SK-MEL-5 (cell line): ENCODE measurements around the gene MRPL14. TPM values are rescaled to one million over a fixed set of nuclear protein-coding genes. Genes with fewer than 3 reads are reported as not detected.
A peak's percentile ranks its signal among the peaks of the same experiment; 100 is the strongest.

ENCODE experiments used
- DNase-seq: peaks from one replicate; pipeline ENCODE4 v3.0.0-alpha.2; 2016; ENCODE audit warnings: low read depth, low spot score
- in situ Hi-C: cut with HindIII; loops from 2 replicates; pipeline ENCODE4 v1.10.0; 2016; ENCODE audit warnings: low sequenced_read_pairs, high pct_unique_total_duplicates, low pct_unique_long_range_greater_than_20kb
- polyA plus RNA-seq, 2 experiments: library from polyadenylated mRNA; depleted of rRNA; stranded (reverse); fragments of >200 nt; gene quantifications; 2 replicates each; pipeline ENCODE4 v1.2.3, GENCODE V29; 2015
- total RNA-seq: library from RNA; depleted of rRNA; stranded (reverse); fragments of >200 nt; shearing (Covaris generic); gene quantifications from 2 replicates; pipeline ENCODE4 v1.2.3, GENCODE V29; 2014; rRNA removed

The MRPL14 gene
- 60.0 and 61.2 TPM in 2 replicates for total RNA-seq
- 42.0 and 60.3 TPM in 2 replicates for polyA plus RNA-seq (2015; cell fraction: cytosol; rRNA removed)
- 8.5 and 9.1 TPM in 2 replicates for polyA plus RNA-seq (2015; cell fraction: nucleus; rRNA removed)

GRCh38 chr6:44127186-44128019, at the start of gene MRPL14, which contains the start of gene TMEM63B:
Gene MRPL14 (minus strand): TSS chr6:44127452. CDS start chr6:44116611, 10,841 bp downstream.
Gene TMEM63B (plus strand): TSS chr6:44127554. CDS start chr6:44134585, 7,031 bp downstream.
- DNase-seq = peak; percentile 81
- in situ Hi-C loops = no loop called here

GRCh38 chr6:44176130-44176761, 49.0 kb upstream of the MRPL14 start:
- DNase-seq = no peak
- in situ Hi-C loops = no loop called here

- DNase-seq = peak; percentile 86
- in situ Hi-C loops = no loop called here
These were observed 45.7 kb upstream of the MRPL14 start for GRCh38 chr6:44172731-44173500.

- in situ Hi-C loops = no loop called here
- no peak for DNase-seq
These were observed 44.8 kb upstream of the MRPL14 start for GRCh38 chr6:44171899-44172546.

- DNase-seq = no peak
- in situ Hi-C loops = no loop called here
These were observed 42.8 kb upstream of the MRPL14 start for GRCh38 chr6:44169886-44170570.

GRCh38 chr6:44169154-44169553, 41.9 kb upstream of the MRPL14 start:
- no peak for DNase-seq
- in situ Hi-C loops = no loop called here

DNA sequence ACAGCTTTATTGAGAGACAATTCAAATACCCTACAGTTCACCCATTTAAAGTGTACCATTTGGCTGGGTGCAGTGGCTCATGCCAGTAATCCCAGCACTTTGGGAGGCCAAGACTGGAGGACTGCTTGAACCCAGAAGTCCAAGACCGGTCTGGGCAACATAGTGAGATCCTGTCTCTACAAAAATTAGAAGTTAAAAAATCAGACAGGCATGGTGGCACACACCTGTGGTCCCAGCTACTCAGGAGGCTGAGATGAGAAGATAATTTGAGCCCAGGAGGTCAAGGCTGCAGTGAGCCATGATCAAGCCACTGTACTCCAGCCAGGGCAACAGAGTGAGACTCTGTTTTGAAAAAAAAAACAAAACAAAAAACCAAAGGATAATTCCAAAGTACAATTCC, 40.3 kb upstream of the MRPL14 start:
- in situ Hi-C loops = no loop called here
- no peak for DNase-seq

- no peak for DNase-seq
- in situ Hi-C loops = no loop called here
These were observed 39.4 kb upstream of the MRPL14 start for GRCh38 chr6:44166591-44167184.

DNA sequence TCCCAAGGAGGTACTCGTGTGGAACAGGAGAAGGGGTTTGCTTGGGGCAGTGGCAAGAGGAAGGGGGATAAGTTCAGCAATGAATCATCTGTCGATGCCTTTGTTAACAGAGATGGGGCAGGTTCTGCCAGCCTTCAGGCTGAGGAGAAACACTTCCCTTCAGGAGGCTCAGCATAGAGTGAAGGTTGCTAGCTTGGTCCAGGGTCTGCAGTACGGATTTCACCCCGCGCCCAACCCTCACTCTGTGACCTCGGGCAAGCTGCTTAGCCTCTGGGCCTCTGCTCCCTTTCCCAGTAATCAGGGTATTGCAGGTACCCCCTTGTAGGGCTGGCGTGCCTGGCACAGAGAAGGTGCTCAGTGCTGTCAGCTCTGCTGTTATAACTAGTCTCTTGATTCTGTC, 38.9 kb upstream of the MRPL14 start:
- in situ Hi-C loops = no loop called here
- no peak for DNase-seq

- in situ Hi-C loops = no loop called here
- DNase-seq = no peak
These were observed 35.8 kb upstream of the MRPL14 start for GRCh38 chr6:44162876-44163625.

DNA sequence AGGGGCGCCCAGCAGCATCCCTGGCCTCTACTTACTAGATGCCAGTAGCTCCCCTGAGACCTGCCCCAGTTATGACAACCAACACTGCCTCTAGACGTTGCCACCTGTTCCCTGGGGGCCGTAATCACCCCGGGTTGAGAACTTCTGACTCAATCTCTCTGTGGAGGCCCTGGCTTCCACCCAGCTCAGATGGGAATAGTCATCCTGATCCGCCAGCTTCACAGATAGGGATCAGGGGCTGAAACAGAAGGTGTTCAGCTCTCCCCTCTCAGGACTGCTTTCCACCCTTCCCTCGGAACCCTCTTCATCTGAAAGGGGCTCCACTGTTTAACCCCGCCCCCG, 34.7 kb upstream of the MRPL14 start:
- no peak for DNase-seq

GRCh38 chr6:44158770-44159228, 31.5 kb upstream of the MRPL14 start, which contains the start of gene CAPN11:
Gene CAPN11 (plus strand): TSS chr6:44158820. CDS start chr6:44158849, 29 bp downstream.
- no peak for DNase-seq
- in situ Hi-C loops = no loop called here

More for the DNA sequence above, 34.7 kb upstream of the MRPL14 start:
- in situ Hi-C loops = no loop called here

- DNase-seq = no peak
- in situ Hi-C loops = no loop called here
These were observed 29.9 kb upstream of the MRPL14 start for GRCh38 chr6:44157152-44157521.

DNA sequence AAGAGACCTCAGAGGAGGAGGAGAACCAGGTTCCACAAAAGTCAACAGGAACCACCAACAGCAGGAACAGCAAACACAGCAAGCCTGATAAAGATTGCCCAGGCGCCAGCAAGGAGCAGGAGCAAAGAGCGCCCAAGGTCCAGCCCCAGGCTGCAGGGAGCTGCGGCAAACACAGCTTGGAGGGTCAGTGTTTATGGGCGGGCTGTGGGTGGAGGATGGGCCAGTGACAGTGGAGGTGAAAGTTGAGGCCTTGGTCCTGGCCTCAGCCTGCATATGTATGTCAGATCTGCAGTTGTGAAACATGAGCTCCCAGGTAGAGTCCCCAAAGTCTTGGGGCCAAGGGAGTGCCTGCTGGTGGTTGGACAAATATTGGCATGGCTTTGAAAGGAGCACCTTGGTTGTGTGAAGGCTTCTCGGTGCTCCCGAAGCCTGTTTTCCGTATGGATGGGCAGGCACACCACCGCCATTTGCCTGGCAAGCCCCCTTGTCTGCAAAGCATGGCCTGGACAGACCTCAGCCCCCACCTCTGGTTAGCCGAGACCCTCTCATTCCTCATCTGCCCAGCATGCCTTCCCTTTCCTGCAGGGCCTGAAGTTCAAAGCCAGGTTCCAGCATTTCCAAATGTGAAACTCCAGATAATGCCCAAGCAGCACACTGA, 29.4 kb upstream of the MRPL14 start:
- DNase-seq = no peak
- in situ Hi-C loops = no loop called here

GRCh38 chr6:44154067-44154466, 26.8 kb upstream of the MRPL14 start:
- DNase-seq = no peak
- in situ Hi-C loops = no loop called here

GRCh38 chr6:44152533-44152932, 25.3 kb upstream of the MRPL14 start:
- no peak for DNase-seq
- in situ Hi-C loops = no loop called here
